Cardiac muscle cell (in vitro differentiated cells and primary cell): ENCODE data around the gene FAM222A. TPM values are rescaled to one million over a fixed set of nuclear protein-coding genes. Genes with fewer than 3 reads are reported as not detected.

Source experiments
- DNase-seq, 2 donors: peaks; one replicate each; pipeline versions ENCODE4 v3.0.0 to v3.0.0-alpha.2; 2010 to 2017; ENCODE audit warnings: low read depth in 1 of 2, low spot score in 1 of 2
- H3K27ac ChIP-seq: fragments of 200-600 bp; sonication (generic); 2 replicates; pipeline ENCODE4 v1.5.1; 2016
- H3K27me3 ChIP-seq: fragments of 200-600 bp; sonication (generic); 2 replicates; pipeline ENCODE4 v1.6.0; 2016; ENCODE audit warnings: control low read depth
- H3K36me3 ChIP-seq: fragments of 200-600 bp; sonication (generic); 2 replicates; pipeline ENCODE4 v1.5.1; 2016; ENCODE audit warnings: control low read depth
- H3K4me1 ChIP-seq: fragments of 200-600 bp; sonication (generic); 2 replicates; pipeline ENCODE4 v1.8.1; 2017; ENCODE audit warnings: low read depth, mild to moderate bottlenecking, mixed run types
- H3K4me3 ChIP-seq: fragments of 200-600 bp; sonication (generic); 2 replicates; pipeline ENCODE4 v1.5.1; 2016; ENCODE audit warnings: mild to moderate bottlenecking
- H3K9me3 ChIP-seq: fragments of 200-600 bp; sonication (generic); 2 replicates; pipeline ENCODE4 v1.5.1; 2017; ENCODE audit warnings: low read depth, mild to moderate bottlenecking, control low read depth
- CTCF ChIP-seq: IDR thresholded peaks from 2 replicates; pipeline ENCODE4 v1.5.1; 2012; ENCODE audit warnings: low read depth, mild to moderate bottlenecking, low read length
- polyA plus RNA-seq: library from polyadenylated mRNA; unstranded; fragments of >200 nt; fragmentation: Nextera tagmentation; extraction: Ambion mirVana; gene quantifications from 2 replicates; pipeline ENCODE4 v1.2.1, GENCODE V29; 2016
- total RNA-seq: library from RNA; depleted of rRNA; stranded (reverse); fragments of >200 nt; gene quantifications from 2 replicates; pipeline ENCODE4 v1.2.3, GENCODE V29; 2016

Gene FAM222A
- total and polyA plus RNA-seq, 2 experiments from 2014 or later = 25.4 to 42.9 TPM

- Histone ChIP-seq H3K4me3 (no peak overlapping the region), H3K4me1 (peaks cover 10% of the 10 kb centered on the region), H3K27ac (peak overlapping the region; percentile 1), H3K9me3 (no peaks in the 10 kb centered on the region), H3K27me3 (no peaks in the 10 kb centered on the region), H3K36me3 (no peaks in the 10 kb centered on the region)
- TF ChIP-seq CTCF = no peak
- no peak for DNase-seq
Observed at GRCh38 chr12:109707470-109707821, 6.2 kb upstream of the FAM222A start.

DNA sequence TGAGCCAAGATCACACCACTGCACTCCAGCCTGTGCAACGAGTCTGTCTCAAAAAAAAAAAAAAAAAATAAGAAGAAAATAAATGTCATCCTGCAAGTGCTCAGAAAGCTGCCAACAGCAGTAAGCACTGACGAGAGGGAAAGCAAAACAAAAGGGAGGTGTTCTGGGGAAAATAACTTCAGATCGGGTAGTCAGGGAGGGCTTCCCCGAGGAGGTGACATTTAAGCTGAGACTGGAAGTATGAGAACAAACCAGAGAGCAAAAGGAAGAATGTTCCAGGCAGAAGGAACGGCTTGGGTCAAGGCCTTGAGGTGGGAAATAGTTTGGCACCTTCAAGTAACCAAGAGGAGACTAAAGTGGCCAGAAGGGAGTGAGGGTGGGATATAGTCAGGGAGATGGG, 4.7 kb upstream of the FAM222A start:
- no peaks in the 10 kb centered on the region for H3K27me3 ChIP-seq
- H3K36me3 ChIP-seq = no peaks in the 10 kb centered on the region
- no peak overlapping the region for H3K27ac ChIP-seq
- H3K4me1 ChIP-seq = peaks cover 10% of the 10 kb centered on the region
- TF ChIP-seq CTCF = no peak
- no peaks in the 10 kb centered on the region for H3K9me3 ChIP-seq
- H3K4me3 ChIP-seq = no peak overlapping the region
- DNase-seq = no peak

- TF ChIP-seq CTCF = no peak
- H3K4me1 ChIP-seq = peaks cover 10% of the 10 kb centered on the region
- no peak overlapping the region for H3K4me3 ChIP-seq
- H3K27me3 ChIP-seq = no peaks in the 10 kb centered on the region
- H3K9me3 ChIP-seq = no peaks in the 10 kb centered on the region
- H3K27ac ChIP-seq = no peak overlapping the region
- H3K36me3 ChIP-seq = no peaks in the 10 kb centered on the region
- DNase-seq = no peak
Observed at GRCh38 chr12:109709401-109709991, 4.1 kb upstream of the FAM222A start.

GRCh38 chr12:109710205-109710746, 3.3 kb upstream of the FAM222A start:
- Histone ChIP-seq H3K27ac (no peak overlapping the region), H3K9me3 (no peaks in the 10 kb centered on the region), H3K4me1 (peaks cover 16% of the 10 kb centered on the region), H3K27me3 (no peaks in the 10 kb centered on the region), H3K4me3 (no peak overlapping the region), H3K36me3 (no peaks in the 10 kb centered on the region)
- TF ChIP-seq CTCF = no peak
- DNase-seq = no peak

DNA sequence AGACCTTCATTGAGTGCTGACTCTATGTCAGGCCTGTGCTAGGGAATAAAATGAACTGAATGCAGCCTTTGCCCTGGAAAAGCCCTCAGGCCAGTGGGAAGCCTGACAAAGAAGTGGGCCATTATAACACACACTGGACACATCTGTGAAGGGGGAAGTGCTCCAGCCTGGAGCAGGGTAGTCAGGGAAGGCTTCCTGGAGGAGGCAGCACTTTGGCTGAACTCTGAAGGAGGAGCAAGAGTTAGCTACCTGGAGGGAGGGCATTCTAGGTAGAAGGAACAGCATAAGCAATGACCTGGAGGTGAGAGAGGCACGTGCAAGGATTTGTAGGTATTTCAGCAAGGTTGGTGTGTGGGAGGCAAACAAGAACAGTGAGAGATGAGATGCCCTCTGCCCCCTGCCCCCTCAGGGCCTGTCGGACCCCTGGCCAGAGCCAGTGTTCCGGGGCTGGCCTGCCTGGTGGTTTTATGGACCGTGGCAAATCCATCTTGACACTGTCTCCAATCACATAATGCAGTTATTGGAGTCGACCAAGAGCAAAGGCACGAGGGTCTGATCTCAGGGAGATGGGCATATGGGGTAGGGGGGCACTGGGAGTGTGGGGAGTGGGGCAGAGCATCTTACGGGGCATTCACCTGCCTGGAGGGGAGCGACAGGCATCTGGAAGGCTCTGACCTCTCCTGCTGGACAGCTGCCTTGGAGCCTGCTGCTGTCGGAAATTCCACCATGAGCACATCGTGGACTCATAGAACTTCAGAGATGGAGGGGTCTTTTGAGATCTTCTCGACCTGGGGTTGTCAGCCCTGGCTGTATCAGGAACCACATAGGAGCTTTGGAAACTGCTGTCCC, 2.7 kb upstream of the FAM222A start:
- no peaks in the 10 kb centered on the region for H3K27me3 ChIP-seq
- no peaks in the 10 kb centered on the region for H3K9me3 ChIP-seq
- peak in 1 of 2 donors; percentile 13 for DNase-seq

More for the DNA sequence above, 2.7 kb upstream of the FAM222A start:
- Histone ChIP-seq H3K4me3 (no peak overlapping the region), H3K27ac (no peak overlapping the region), H3K36me3 (no peaks in the 10 kb centered on the region), H3K4me1 (peaks cover 22% of the 10 kb centered on the region)
- TF ChIP-seq CTCF = no peak
